ENCODE results near the gene ZBED2.
"Not testable (repeated sequence)": the region's sequence is repeated elsewhere in the genome, so short reads cannot be mapped to it uniquely, and the experiment has no call there.

Gene ZBED2

GRCh38 chr3:111570404-111571030, 24.6 kb downstream of the ZBED2 start:
- no peak for DNase-seq

GRCh38 chr3:111568911-111569310, 26.2 kb downstream of the ZBED2 start:
- DNase-seq: no peak

- DNase-seq: no peak
These were observed 26.8 kb downstream of the ZBED2 start for GRCh38 chr3:111568355-111568754.

GRCh38 chr3:111566844-111567243, 28.3 kb downstream of the ZBED2 start:
- DNase-seq: no peak

GRCh38 chr3:111561902-111562301, 33.2 kb downstream of the ZBED2 start:
- not testable (repeated sequence) for DNase-seq

GRCh38 chr3:111548756-111549155, 46.4 kb downstream of the ZBED2 start:
- no peak for DNase-seq

GRCh38 chr3:111548092-111548491, 47.1 kb downstream of the ZBED2 start:
- peak; percentile 40 to 71 for DNase-seq

GRCh38 chr3:111547631-111548030, 47.5 kb downstream of the ZBED2 start:
- peak; percentile 29 to 40 for DNase-seq

GRCh38 chr3:111545349-111545748, 49.8 kb downstream of the ZBED2 start:
- no peak for DNase-seq
